ENCODE measurements around the gene SLC40A1.

Gene SLC40A1

GRCh38 chr2:189592353-189592984, 11.9 kb upstream of the SLC40A1 start:
- Histone ChIP-seq H3K4me1 (ENCODE audit: control insufficient read depth, insufficient read depth, low read length) (no peaks in the 10 kb centered on the region), H3K9ac (ENCODE audit: low read length) (no peak overlapping the region), H3K4me3 (ENCODE audit: low read length) (no peak overlapping the region), H3K27me3 (ENCODE audit: control insufficient read depth, insufficient read depth, low read length) (no peaks in the 10 kb centered on the region), H3K36me3 (ENCODE audit: control insufficient read depth, insufficient read depth, low read length) (no peaks in the 10 kb centered on the region), H3K27ac (ENCODE audit: low read depth, low read length) (no peak overlapping the region)

DNA sequence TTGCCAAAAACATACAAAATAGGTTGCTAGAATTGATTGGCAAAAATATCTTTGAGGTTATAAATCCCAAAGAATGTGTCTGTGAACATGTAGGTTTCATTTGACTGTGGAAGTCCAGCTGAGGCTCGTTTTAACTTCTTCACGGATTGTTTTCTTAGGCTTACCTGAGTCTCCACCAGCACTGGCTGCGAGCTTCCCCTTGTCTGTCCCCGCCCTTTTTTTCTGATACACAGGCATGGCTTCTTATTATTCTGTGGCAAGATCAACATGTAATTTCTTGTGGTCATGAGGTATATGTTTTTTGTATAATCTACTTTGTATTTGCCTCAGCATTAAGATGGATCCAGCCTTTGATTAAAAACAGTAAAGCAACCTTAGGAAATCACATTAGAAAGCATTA, 7.2 kb upstream of the SLC40A1 start:
- Histone ChIP-seq H3K4me3 (ENCODE audit: low read length) (no peak overlapping the region), H3K4me1 (ENCODE audit: control insufficient read depth, insufficient read depth, low read length) (no peaks in the 10 kb centered on the region), H3K36me3 (ENCODE audit: control insufficient read depth, insufficient read depth, low read length) (no peaks in the 10 kb centered on the region), H3K27ac (ENCODE audit: low read depth, low read length) (no peak overlapping the region), H3K27me3 (ENCODE audit: control insufficient read depth, insufficient read depth, low read length) (no peaks in the 10 kb centered on the region), H3K9ac (ENCODE audit: low read length) (no peak overlapping the region)

DNA sequence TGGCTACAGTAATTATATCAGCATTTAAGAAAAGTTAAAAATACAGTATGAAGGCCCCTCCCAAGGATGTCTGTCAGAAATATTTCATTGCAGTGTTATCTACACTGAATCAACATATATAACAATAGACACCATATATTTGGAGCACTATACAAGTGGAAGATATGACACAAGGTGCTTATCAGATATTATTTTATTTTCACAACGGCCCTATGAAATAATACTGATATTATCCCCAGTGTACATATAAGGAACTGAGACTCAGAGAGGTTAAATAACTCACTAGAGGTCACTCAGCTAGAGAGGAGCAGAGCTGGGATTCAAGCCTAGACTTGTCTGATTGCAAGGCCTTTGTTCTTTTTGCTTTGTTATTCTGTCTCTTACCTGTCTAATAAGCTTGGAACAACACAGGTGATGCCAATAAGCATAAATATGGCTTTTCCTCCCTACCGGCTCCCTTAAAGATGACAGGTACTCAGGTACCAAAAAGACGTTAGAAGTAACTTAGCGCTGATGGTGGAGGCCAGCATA, 4.7 kb upstream of the SLC40A1 start:
- Histone ChIP-seq H3K4me1 (ENCODE audit: control insufficient read depth, insufficient read depth, low read length) (peaks cover 2% of the 10 kb centered on the region), H3K27me3 (ENCODE audit: control insufficient read depth, insufficient read depth, low read length) (no peaks in the 10 kb centered on the region), H3K36me3 (ENCODE audit: control insufficient read depth, insufficient read depth, low read length) (no peaks in the 10 kb centered on the region), H3K9ac (ENCODE audit: low read length) (no peak overlapping the region), H3K4me3 (ENCODE audit: low read length) (no peak overlapping the region), H3K27ac (ENCODE audit: low read depth, low read length) (no peak overlapping the region)

DNA sequence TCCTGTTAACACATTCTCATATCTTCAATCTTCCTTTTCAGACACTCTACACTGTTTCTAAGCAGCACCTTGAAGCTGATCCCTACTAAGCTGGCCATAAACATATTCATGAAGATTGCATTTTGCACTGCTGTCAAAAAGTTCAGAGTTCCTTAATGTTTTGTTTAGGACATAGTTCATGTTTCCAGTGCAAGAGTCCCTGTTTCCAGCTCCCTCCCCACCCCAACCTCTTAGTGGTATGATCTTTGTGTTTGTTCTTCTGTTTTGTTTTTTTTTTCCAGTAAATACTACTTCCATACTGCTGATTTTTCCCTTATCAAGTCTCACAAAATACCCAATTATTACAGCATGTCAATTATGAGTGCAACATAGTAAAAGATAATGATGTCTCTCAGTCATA, 4.1 kb upstream of the SLC40A1 start:
- no peak overlapping the region for H3K27ac ChIP-seq (ENCODE audit: low read depth, low read length)
- no peak overlapping the region for H3K4me3 ChIP-seq (ENCODE audit: low read length)
- H3K36me3 ChIP-seq (ENCODE audit: control insufficient read depth, insufficient read depth, low read length): no peaks in the 10 kb centered on the region
- H3K27me3 ChIP-seq (ENCODE audit: control insufficient read depth, insufficient read depth, low read length): no peaks in the 10 kb centered on the region
- no peak overlapping the region for H3K9ac ChIP-seq (ENCODE audit: low read length)
- H3K4me1 ChIP-seq (ENCODE audit: control insufficient read depth, insufficient read depth, low read length): peaks cover 2% of the 10 kb centered on the region

DNA sequence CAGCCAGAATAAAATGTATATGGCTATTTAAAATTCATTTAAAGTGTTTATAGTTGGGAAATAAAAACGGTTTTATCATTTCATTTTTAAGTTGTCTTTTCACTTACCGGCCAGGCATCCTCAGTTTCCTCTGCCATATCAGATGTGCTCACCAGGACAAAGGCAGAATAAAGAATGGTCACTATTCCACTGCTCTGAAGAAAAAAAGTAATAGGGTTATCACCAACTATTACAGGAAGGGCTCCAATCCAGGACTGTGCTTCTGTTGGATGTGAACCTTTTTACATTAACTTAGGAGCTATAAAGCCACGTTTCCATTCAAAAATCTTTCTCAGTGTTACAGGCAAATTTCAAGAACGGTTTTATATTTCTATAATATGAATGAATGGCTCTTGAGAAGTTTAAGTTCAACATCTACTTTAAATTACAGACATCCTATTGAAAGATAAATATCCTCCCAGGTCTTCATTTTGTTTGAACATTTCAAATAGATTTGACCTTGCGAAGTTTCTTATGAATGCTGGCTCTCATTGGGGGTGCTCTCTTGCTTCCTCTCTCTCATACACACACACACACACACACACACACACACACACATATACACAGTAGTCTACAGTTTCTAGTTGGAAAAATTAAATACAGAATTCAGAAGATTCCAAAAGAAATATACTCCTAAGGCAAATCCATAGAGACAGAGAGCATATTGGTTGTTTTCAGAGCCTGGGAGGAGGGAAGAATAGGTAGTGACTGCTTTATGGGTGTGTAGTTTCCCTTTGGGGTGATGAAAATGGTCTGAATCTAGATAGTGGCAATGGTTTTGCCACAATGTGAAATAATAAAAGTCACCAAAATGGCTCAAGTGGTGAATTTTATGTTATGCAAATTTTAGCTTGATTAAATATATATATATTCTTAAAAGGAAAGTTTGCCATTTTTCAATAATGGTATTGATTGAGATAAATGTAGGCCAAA, 2.9 kb upstream of the SLC40A1 start:
- peaks cover 2% of the 10 kb centered on the region for H3K4me1 ChIP-seq (ENCODE audit: control insufficient read depth, insufficient read depth, low read length)
- H3K27ac ChIP-seq (ENCODE audit: low read depth, low read length): no peak overlapping the region
- no peaks in the 10 kb centered on the region for H3K27me3 ChIP-seq (ENCODE audit: control insufficient read depth, insufficient read depth, low read length)
- H3K9ac ChIP-seq (ENCODE audit: low read length): no peak overlapping the region
- H3K36me3 ChIP-seq (ENCODE audit: control insufficient read depth, insufficient read depth, low read length): no peaks in the 10 kb centered on the region
- H3K4me3 ChIP-seq (ENCODE audit: low read length): no peak overlapping the region

- Histone ChIP-seq H3K27me3 (ENCODE audit: control insufficient read depth, insufficient read depth, low read length) (no peaks in the 10 kb centered on the region), H3K27ac (ENCODE audit: low read depth, low read length) (no peak overlapping the region), H3K4me3 (ENCODE audit: low read length) (no peak overlapping the region), H3K36me3 (ENCODE audit: control insufficient read depth, insufficient read depth, low read length) (no peaks in the 10 kb centered on the region), H3K4me1 (ENCODE audit: control insufficient read depth, insufficient read depth, low read length) (peaks cover 2% of the 10 kb centered on the region), H3K9ac (ENCODE audit: low read length) (no peak overlapping the region)
These were observed 2.2 kb upstream of the SLC40A1 start for GRCh38 chr2:189582809-189583192.

- H3K4me3 ChIP-seq (ENCODE audit: low read length): no peak overlapping the region
- no peak overlapping the region for H3K9ac ChIP-seq (ENCODE audit: low read length)
- H3K27ac ChIP-seq (ENCODE audit: low read depth, low read length): no peak overlapping the region
- no peaks in the 10 kb centered on the region for H3K27me3 ChIP-seq (ENCODE audit: control insufficient read depth, insufficient read depth, low read length)
- H3K4me1 ChIP-seq (ENCODE audit: control insufficient read depth, insufficient read depth, low read length): peaks cover 2% of the 10 kb centered on the region
- H3K36me3 ChIP-seq (ENCODE audit: control insufficient read depth, insufficient read depth, low read length): no peaks in the 10 kb centered on the region
These were observed 1.7 kb upstream of the SLC40A1 start for GRCh38 chr2:189582140-189582808.

DNA sequence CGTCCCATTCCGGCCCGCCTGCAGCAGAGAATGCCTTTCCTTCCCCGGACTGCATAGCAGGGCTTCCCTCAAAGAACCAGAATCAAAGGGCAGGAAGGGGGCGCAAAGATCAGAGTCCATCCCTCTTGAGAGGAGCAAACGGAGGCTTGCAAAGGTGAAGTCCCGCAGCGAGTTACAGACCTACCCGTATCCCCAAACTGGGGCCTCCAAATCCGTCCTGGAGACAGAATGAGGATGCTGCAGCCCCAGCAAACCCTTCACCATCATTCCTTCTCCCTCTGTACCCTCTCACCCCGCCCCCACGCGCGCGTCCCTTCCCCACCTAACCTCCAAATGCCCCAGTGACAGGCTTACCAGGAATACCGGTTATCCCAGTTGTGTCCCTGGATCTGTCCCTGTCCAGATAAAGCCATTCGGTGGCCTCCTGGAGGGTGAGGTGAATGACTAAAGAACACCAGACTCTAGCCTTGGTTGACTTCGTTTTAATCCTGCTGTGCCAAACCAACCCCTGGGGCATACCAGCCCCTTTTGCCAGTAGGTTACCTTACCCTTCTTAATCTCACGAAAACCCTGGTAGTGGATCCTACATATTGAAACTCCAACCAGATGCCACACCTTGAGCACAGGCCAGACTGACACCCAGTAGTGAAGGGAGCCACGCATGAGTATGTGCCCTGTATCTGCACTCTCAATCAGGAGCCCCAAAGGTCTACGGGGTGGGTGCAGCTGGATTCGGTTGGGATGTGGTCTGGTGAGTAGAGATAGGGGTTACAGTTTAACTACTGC, 961 bp upstream of the SLC40A1 start:
- peak overlapping the region; percentile 83 for H3K4me3 ChIP-seq (ENCODE audit: low read length)
- H3K9ac ChIP-seq (ENCODE audit: low read length): peak overlapping the region; percentile 26
- peaks cover 2% of the 10 kb centered on the region for H3K4me1 ChIP-seq (ENCODE audit: control insufficient read depth, insufficient read depth, low read length)

GRCh38 chr2:189580241-189580651, 340 bp downstream of the SLC40A1 start:
- H3K27ac ChIP-seq (ENCODE audit: low read depth, low read length): peak overlapping the region; percentile 72
- H3K27me3 ChIP-seq (ENCODE audit: control insufficient read depth, insufficient read depth, low read length): no peaks in the 10 kb centered on the region
- peak overlapping the region; percentile 83 for H3K4me3 ChIP-seq (ENCODE audit: low read length)
- no peaks in the 10 kb centered on the region for H3K36me3 ChIP-seq (ENCODE audit: control insufficient read depth, insufficient read depth, low read length)
- H3K9ac ChIP-seq (ENCODE audit: low read length): peak overlapping the region; percentile 32
- peaks cover 2% of the 10 kb centered on the region for H3K4me1 ChIP-seq (ENCODE audit: control insufficient read depth, insufficient read depth, low read length)

More for the DNA sequence above, 961 bp upstream of the SLC40A1 start:
- H3K36me3 ChIP-seq (ENCODE audit: control insufficient read depth, insufficient read depth, low read length): no peaks in the 10 kb centered on the region
- H3K27ac ChIP-seq (ENCODE audit: low read depth, low read length): peak overlapping the region; percentile 72
- no peaks in the 10 kb centered on the region for H3K27me3 ChIP-seq (ENCODE audit: control insufficient read depth, insufficient read depth, low read length)

DNA sequence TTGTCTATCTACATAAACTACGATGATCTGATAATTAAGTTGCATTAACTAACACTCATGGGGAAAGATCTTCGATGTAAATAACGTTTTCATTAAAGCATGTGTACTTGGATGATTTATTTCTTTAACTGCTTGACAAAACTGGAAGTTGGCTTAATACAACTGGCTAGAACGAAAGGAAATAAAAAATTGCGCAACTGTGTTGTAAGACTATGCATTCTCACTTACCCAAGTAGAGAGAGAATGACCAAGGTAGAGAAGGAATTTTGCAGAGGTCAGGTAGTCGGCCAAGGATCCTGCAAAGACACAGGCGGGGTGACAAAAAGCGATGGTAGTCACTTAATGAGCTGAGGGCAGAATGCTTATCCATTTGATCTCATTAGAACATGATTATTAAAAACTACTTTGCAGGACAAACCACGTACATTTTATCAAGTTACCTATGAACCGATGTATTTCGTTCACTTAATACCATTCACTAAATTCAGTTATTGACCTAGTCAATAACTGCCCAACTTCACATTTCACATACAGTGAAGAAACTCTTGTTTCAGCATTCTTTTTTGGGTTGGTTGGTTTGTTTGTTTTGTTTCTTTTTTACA, 900 bp downstream of the SLC40A1 start:
- no peaks in the 10 kb centered on the region for H3K36me3 ChIP-seq (ENCODE audit: control insufficient read depth, insufficient read depth, low read length)
- H3K4me1 ChIP-seq (ENCODE audit: control insufficient read depth, insufficient read depth, low read length): peaks cover 2% of the 10 kb centered on the region
- H3K4me3 ChIP-seq (ENCODE audit: low read length): peak overlapping the region; percentile 83
- H3K27me3 ChIP-seq (ENCODE audit: control insufficient read depth, insufficient read depth, low read length): no peaks in the 10 kb centered on the region
- H3K27ac ChIP-seq (ENCODE audit: low read depth, low read length): no peak overlapping the region
- H3K9ac ChIP-seq (ENCODE audit: low read length): no peak overlapping the region

- H3K4me1 ChIP-seq (ENCODE audit: control insufficient read depth, insufficient read depth, low read length): peaks cover 2% of the 10 kb centered on the region
- no peak overlapping the region for H3K27ac ChIP-seq (ENCODE audit: low read depth, low read length)
- no peak overlapping the region for H3K9ac ChIP-seq (ENCODE audit: low read length)
These were observed 2.2 kb downstream of the SLC40A1 start for GRCh38 chr2:189578272-189578950.

More at GRCh38 chr2:189578272-189578950, 2.2 kb downstream of the SLC40A1 start:
- H3K4me3 ChIP-seq (ENCODE audit: low read length): no peak overlapping the region
- H3K27me3 ChIP-seq (ENCODE audit: control insufficient read depth, insufficient read depth, low read length): no peaks in the 10 kb centered on the region
- peaks cover 5% of the 10 kb centered on the region for H3K36me3 ChIP-seq (ENCODE audit: control insufficient read depth, insufficient read depth, low read length)
